ENCODE measurements around the gene NR6A1. TPM values are rescaled to one million over a fixed set of nuclear protein-coding genes. Genes with fewer than 3 reads are reported as not detected.

The NR6A1 gene
- total RNA-seq, 1 donor from 2014 or later = 1.3 TPM

DNA sequence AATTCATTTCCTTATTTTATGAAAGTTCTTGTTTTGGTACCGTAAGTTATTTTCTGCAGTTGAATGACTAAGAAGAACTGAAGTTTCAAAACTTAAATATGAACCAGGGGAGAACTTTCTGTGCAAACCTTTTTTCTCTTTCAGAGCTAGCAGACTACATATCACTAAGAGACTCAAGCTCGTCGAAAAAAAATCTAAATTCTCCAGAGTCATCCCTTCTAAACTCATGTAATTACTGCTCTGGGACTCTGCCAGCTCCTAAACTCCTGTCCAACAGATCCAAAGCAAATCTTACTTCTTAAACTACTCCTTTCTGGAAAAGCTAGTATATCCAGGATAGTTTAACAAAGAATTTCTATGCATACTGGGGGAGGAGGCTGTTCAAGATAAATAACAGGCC is 176.9 kb downstream of the NR6A1 start:
- DNase-seq (ENCODE audit: extremely low read depth, low read depth, low spot score) = no peak

GRCh38 chr9:124593651-124594058 is 177.5 kb downstream of the NR6A1 start:
- DNase-seq (ENCODE audit: extremely low read depth, low read depth, low spot score) = no peak

DNA sequence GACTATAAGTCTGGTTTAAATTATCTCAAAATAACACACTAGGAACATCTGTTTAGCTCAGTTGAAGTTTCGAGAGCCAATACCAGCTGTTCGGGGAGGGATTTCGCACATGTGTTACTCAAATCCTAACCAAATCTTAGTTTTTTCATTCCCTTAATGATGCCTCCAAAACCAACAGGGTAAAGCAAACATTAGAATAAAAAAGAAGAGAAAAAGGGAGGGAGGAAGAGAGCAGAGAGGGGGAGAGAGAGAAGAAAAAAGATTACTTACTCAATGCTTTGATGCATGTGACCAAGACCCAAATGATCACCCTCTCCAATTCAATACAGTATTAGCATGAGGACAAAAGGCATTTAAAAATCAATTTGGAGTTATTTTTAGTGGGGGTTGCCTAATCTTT is 177.9 kb downstream of the NR6A1 start:
- no peak for DNase-seq (ENCODE audit: extremely low read depth, low read depth, low spot score)

- no peak for DNase-seq (ENCODE audit: extremely low read depth, low read depth, low spot score)
Observed at GRCh38 chr9:124590889-124591641, 180.0 kb downstream of the NR6A1 start.

DNA sequence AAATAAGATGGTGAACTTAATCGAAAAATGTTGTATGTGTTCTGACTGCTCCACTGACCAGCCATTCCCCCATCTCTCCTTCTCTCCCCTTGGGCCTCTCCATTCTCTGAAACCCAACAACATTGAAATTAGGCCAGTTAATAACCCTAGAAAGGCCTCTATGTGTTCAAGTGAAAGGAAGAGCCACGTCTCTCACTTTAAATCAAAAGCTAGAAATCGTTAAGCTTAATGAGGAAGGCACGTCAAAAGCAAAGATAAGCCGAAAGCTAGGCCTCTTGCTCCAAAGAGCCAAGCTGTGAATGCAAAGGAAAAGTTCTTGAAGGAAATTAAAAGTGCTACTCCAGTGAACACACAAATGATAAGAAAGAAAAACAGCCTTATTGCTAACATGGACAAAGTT is 186.5 kb downstream of the NR6A1 start:
- no peak for DNase-seq (ENCODE audit: extremely low read depth, low read depth, low spot score)

DNA sequence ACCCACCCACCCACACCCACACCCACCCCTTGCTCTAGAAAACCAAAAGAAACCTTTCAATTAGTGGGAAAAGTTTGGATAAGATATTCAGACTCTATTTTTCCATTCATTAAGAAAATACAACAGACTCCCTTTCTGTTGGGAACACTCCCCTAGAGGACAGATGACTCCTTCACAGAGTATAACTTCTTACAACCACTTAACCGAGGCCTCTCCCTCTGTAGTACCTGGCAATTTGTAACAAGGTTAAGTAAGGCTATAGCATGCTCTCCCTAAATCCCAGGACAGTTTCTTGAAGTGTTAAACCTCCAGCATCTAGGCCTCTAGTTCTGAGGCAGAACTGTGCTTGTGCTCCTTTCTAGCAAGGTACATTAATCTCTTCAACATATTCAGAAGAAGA is 188.0 kb downstream of the NR6A1 start:
- no peak for DNase-seq (ENCODE audit: extremely low read depth, low read depth, low spot score)

GRCh38 chr9:124580186-124580585 is 190.9 kb downstream of the NR6A1 start:
- no peak for DNase-seq (ENCODE audit: extremely low read depth, low read depth, low spot score)

- no peak for DNase-seq (ENCODE audit: extremely low read depth, low read depth, low spot score)
Observed at GRCh38 chr9:124576751-124577150, 194.4 kb downstream of the NR6A1 start.

DNA sequence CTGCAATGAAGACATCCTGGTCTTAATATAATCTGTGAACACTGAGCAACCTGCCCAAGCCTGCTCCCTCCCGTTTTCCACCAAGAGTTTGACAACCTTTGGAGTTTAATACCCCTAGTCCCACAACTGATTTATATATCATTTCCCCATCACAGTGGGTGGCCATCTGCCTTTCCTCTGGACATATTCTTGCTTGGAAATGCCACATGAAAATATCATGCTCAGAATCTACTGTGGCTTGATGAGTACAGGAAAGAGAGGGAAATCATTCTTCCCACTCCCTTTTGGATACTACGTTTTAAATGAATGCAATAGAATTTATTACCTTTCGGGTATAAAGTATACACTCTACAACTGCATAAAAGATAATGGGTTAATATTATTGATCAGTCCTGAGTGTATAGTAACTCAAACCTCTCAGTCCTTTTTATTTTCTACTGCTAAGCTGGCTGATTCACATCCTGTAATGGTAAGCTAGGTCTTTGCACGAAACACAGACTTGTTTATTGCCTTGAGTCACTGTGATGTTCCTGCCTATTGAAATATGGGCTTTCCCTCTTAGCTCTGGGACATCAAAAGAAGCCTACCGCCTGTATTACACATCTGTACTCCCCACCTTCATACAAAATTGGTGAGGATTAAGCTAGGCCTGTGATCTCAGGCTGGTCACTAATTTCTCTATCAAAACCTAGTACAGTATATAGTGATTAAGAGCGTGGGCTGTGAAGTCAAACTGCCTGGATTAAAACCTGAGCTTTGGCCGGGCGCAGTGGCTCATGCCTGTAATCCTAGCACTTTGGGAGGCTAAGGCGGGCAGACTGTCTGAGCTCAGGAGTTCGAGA is 196.4 kb downstream of the NR6A1 start:
- no peak for DNase-seq (ENCODE audit: extremely low read depth, low read depth, low spot score)

DNA sequence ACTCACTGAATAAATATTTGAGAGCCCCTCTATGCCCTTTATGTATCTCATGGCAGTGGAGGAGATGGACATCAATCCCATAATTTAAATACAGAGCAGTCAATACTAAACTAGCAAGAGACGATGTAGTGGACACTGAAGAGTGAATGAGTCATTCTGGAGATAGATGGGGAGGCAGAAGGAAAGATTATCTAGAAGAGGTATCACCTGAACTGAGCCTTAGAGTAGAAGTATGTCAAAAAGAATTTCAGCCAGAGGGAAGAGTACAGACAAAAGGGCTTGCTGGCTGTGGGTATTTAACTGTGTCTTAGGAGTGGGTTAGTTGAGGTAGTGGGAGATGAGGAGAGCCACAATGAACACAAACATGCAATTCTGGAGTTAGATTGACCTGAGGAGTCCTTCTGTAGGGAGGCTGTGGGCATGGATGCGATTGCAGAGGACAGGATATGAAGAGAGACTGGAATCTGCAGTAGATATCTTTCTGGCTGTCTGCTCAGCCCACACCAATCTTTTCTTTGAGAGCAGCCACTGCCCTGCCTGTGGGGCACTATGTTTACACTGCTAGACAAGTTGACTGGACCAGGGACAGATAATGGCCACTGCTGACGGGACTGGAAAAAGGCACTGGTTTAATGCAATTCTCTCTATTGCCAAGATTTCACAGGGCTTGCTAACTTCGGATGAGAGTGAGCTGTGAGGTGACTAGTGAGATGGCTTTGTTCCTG is 200.0 kb downstream of the NR6A1 start:
- no peak for DNase-seq (ENCODE audit: extremely low read depth, low read depth, low spot score)

- DNase-seq (ENCODE audit: extremely low read depth, low read depth, low spot score) = no peak
Observed at GRCh38 chr9:124569942-124570341, 201.2 kb downstream of the NR6A1 start.

DNA sequence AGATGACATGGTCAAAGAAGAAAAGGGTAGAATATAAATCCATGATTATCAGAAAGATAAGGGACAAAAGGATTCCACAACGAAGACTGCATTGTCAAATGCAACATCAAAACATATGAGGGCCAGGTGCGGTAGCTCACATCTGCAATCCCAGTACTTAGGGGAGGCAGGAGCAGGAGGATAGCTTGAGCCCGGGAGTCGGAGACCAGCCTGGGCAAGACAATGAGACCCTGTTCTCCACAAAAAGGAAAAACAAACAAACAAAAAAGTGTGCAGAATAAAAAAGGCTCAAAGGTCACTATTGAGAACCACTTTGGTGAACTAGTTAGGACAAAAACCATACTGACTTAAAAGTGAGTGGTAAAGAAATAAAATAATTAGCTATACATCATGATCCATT is 203.7 kb downstream of the NR6A1 start:
- DNase-seq (ENCODE audit: extremely low read depth, low read depth, low spot score) = no peak

DNA sequence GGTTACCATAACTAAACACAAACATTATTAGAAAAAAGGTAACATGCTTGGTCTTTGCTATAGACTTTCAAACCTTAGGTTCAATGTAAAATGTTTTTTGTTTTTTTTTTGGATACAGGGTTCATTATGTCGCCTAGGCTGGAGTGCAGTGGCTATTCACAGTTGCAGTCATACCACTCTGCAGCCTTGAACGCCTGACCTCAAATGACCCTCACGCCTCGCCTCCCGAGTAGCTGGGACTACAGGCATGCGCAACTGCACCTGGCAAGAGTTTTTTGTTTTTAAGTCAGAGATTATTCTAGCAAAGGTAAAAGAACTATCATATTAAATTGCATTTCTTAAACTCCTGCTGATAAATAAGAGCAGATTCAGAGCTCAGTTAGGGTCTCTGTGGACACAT is 208.8 kb downstream of the NR6A1 start:
- no peak for DNase-seq (ENCODE audit: extremely low read depth, low read depth, low spot score)

DNA sequence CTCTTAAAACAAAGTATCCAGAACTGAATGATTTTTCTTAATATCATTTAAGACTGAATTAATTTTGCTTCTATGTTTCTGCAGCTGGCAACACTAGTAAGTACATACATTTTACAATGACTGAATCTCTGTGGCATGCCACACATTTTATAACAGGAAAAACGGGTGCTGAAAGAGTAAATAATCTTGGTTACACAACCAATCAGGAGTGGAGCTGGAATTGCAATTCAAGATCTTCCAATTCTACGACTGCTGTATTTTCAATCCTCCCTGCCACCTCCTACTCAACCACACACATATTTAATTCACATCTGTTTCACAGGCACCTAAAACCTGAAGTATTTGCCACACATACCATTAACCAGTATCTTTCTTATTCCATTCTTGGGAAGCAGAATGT is 211.2 kb downstream of the NR6A1 start:
- no peak for DNase-seq (ENCODE audit: extremely low read depth, low read depth, low spot score)

DNA sequence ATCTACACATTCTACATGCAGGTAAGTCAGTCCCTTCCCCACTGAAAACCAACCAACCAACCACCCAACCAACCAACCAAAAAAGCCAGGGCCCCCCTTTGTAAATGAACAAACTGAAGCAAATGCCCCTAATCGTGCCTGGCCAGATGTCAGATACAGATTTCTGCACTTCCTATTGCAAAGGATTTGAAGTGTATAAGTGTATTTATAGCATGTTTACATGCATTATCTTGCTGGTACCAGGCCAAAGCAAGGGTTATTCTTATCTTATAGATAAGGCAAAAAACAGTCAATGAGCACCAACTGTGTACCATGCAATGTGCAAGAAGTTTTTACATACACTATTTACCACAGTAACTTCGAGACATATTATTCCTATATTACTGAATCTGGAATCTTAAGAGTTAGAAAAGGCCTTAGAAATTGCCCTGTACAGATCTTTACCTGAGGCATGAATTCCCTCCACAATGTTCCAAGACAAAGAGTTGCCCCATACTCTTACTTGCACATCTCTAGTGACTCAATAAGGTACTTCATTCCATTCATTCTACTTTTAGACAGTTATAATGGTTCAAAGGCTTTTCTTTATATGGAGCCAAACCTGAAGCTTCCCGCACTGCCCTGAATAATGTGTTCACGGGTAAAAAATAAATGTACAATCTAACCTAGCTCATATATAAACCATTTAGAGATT is 212.2 kb downstream of the NR6A1 start:
- DNase-seq (ENCODE audit: extremely low read depth, low read depth, low spot score) = no peak

GRCh38 chr9:124557895-124558294 is 213.2 kb downstream of the NR6A1 start:
- DNase-seq (ENCODE audit: extremely low read depth, low read depth, low spot score) = no peak

DNA sequence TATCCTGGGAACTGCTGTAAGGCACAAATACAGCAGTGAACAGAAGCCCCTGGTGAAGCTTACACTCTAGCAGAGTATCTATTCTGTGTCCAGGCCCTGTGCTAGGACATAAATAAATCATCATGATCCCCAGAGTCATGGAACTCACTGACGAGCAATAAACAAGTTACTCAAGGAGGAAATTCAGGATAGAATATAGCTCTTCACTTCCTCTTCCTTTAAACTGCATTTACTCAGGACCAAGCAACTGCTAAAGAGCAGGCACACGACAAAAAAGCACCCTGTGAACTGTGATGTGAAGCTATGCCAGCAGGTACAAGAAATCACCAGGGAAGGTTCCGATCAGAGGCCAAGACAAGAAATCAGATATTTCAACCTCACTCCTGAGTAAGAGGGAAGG is 216.1 kb downstream of the NR6A1 start:
- no peak for DNase-seq (ENCODE audit: extremely low read depth, low read depth, low spot score)

DNA sequence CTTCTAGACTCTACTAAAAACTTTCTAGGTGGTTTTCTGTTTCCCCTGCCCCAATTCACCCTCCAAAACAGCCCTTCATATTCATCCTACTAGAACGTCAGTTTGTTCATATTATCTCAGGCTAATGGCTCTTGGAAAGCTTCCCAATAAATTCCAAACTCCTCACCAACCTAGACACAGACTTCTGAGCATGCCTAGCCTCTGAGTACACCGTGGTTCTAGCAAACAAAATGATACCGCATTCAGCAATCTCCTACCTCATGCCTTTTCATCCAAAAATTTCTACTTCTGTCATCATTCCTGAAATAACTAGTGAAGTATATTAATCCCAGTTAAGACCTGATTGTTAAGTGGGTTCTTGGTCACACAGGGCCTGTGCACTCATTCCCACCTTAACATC is 217.4 kb downstream of the NR6A1 start:
- no peak for DNase-seq (ENCODE audit: extremely low read depth, low read depth, low spot score)

GRCh38 chr9:124552273-124552605 is 218.9 kb downstream of the NR6A1 start:
- DNase-seq (ENCODE audit: extremely low read depth, low read depth, low spot score) = no peak

- no peak for DNase-seq (ENCODE audit: extremely low read depth, low read depth, low spot score)
Observed at GRCh38 chr9:124551472-124552272, 219.4 kb downstream of the NR6A1 start.

Measured in glomerular endothelial cell (primary cell).